ENCODE results near the gene DOCK9. TPM values are rescaled to one million over a fixed set of nuclear protein-coding genes. Genes with fewer than 3 reads are reported as not detected.

DOCK9 gene
- total RNA-seq, 1 donor from 2014 or later, result 97.3 TPM

DNA sequence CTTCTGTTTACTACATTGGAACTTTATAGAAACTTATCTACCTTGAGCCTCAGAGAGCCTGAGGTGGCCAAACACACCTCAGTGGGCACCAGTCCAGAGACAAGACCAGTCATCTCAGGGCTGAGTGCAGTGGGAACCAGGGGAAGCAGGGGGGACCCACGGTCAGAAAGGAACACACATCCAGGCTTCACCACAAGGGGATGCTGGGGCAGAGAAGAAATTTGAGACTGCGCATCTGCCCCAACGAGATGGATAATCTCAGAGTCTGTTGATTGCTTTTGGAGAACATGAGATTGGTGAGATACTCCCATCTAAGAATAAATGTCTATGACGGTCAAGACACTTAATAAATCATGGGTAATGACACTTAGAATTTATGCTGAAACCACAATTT is 98.7 kb downstream of the DOCK9 start:
- ATAC-seq, result no peak

- no peak for ATAC-seq
These were observed 99.3 kb downstream of the DOCK9 start for GRCh38 chr13:98878486-98879126.

- no peak for ATAC-seq
These were observed 99.9 kb downstream of the DOCK9 start for GRCh38 chr13:98877936-98878335.

- ATAC-seq, result no peak
These were observed 100.4 kb downstream of the DOCK9 start for GRCh38 chr13:98877466-98877865.

DNA sequence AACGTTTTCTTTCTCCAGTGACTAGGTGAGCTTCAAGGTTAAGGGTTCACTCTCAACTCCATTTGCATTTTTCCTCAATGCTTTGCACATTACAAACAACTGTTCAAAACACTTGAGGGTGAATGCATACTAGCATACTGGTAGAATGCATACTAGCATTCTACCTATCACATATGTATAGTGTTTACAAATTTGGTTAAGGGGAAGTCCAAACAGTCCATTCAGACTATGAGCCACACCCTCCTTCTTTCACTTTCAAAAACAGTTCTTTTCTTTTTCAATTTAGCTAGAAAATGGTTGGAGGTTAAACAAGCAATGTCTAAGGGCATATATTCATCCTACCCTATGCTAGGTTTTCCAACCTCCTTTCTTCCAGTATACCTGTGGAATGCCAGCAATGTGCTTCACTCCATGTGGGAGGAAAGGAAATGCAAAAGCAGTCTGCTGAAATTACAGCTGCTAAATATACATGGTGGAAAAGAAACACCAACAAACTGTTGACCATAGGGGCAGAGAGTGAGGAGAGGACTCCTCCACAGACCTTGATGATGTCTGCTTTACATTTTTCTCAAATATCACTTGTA is 102.6 kb downstream of the DOCK9 start:
- ATAC-seq, result no peak

DNA sequence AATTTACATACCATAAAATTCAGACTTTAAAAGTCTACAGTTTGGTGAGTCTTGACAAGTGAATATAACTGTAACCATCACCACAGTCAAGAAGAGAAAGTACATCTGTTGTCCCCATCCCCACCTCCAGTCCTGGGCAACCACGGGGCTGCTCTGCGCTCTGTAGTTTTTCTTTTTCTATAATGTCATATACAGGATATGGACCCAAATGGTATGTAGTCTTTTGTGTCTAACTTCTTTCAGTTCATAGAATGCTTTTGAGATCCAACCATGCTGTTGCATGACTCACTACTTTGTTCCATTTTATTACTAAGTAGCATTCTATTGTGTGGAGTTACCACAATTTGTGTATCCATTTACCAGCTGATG is 103.9 kb downstream of the DOCK9 start:
- no peak for ATAC-seq

GRCh38 chr13:98873377-98874028 is 104.4 kb downstream of the DOCK9 start:
- no peak for ATAC-seq

GRCh38 chr13:98871727-98872126 is 106.1 kb downstream of the DOCK9 start:
- peak; percentile 13 for ATAC-seq

DNA sequence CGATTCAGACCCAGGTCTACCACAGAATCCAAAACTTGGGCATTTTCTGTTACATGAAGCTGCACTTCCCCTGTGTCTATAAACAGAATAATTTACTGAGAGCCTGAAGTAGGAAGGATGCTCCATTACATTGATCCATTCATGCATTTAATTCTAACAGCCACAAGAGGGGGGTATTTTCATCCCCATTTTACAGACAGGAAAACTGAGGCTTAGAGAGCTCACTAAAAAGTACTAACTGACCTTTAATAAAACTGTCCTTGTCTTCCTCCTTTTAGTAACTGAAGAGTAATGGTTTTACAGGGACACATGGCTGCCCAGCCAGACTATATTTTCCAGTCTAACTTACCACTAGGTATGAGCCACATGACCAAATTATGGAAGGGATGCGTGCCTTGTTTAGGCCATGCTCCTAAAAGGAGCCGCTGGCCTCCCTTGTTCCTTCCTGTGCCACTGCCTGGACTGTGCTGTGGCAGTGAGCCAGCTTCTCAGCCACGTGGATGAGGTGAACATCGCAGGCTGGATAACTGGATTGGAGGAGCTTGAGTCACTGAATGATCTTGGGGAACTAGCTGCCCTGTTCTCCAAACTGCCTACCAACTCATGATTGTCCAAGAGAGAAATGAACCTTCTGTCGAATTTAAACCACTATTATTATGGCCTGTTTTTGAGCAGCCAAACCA is 108.3 kb downstream of the DOCK9 start:
- ATAC-seq, result peak; percentile 66

DNA sequence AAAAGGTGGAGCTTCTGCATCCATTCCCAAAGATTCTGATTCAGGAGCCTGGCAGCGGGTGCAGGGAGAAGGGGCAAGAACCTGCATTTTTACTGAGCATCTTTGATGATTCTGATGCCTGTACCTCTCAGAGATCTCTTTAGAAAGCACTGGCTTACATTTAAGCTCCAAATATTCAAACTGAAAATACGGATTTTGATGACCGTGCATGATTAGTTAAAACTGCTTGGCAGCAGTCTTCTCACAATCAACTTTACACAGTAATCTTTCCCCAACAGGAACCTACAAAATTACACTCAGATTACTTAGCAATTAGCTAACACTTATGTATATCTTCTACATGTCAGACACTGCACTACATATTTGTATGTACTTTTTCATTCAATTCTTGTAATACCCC is 108.9 kb downstream of the DOCK9 start:
- no peak for ATAC-seq

DNA sequence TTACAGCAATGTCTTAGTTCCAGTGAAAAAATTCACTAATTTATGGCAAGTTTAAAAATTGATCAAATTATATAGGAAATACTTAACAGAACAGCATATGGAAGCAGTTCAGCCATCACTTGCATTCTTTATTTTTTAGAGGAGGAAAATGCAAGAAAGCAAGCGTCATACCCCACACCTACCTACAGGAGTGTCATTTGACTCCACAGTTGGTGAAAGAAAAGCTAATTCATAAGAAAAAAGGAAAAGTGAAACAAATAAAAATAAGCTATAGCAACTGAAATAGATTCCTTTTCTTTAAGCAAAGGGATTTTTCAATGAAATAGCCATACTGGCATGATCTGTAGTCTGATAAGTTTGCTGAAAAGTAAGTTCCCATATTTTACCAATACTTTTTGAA is 111.0 kb downstream of the DOCK9 start:
- no peak for ATAC-seq

GRCh38 chr13:98860491-98860890 is 117.4 kb downstream of the DOCK9 start:
- ATAC-seq, result no peak

DNA sequence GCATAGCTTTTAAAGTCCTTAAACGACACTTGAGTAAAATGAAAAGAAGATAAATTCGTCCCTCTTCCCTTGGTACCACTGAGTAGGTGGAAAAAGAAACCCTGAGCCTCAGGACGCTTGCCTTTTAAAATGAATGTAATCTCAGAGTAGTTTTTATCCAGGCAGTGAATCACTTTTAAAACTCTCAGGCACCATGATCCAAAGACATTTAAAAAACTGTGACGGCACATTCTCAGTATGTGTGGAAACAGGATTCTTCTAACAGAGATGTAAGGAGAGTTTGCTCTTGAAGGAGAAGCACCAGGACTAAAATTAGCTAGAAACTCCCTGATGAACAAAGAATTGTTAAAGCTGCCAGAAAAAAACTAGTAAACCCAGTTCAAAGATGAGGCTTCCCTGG is 119.7 kb downstream of the DOCK9 start:
- ATAC-seq, result no peak

DNA sequence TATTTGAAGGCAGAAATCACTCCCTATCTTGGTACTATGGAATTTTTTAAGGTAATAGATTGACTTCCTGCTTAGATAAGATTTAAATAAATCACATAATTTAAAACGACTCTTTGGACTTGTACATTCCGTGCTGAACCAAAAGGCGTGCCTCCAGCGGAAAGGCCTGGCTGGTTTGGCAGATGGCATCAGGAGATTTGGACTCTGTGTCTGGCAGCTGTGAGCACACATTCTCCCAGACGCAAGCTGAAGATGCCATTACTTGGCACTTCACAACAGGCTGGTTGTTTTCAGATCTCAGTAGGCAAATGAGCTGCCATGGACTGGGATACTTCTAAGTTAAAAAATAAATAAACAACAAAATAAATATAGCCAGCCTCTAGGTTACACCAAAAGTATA is 120.9 kb downstream of the DOCK9 start:
- peak; percentile 41 for ATAC-seq

DNA sequence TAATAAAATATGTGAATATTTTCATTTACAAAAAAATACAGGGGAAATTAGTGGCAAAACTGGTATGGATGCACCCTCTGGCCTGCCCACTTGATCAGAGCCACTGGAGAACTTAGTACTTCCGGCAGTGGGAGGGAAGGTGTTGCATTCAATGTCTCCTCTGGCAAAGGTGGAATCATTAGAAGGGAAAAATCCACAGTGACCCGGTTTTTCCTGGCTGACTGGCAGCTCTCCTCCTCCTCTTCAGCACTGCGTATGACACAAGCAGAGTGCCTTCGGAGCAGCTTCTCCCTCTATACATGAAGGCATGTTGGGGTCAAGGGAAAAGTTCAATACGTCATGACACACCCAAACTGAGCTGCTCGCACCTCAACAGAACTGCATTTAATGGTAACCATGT is 123.4 kb downstream of the DOCK9 start:
- ATAC-seq, result peak; percentile 6

GRCh38 chr13:98853771-98854221 is 124.1 kb downstream of the DOCK9 start:
- ATAC-seq, result peak; percentile 65

DNA sequence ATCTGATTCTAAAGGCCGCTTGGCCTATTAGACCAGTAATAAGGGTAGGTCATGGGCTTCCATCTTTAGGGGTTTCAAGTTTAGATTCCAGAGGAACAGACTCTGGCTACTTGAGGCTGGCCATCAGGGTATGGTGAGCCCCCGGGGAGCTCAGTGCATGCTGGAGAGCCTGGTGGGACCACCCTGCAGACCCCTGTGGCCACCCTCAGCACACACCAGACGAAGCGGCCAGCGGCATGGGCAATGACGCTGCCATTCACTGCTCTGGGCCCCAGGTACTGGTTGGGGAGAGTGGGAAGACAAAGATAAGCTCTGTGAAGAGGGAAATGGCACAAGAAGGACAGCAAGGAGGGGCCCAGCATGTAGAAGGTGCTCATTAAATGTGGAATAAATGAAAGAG is 126.6 kb downstream of the DOCK9 start:
- no peak for ATAC-seq

- no peak for ATAC-seq
These were observed 129.1 kb downstream of the DOCK9 start for GRCh38 chr13:98848746-98849145.

- ATAC-seq, result no peak
These were observed 130.1 kb downstream of the DOCK9 start for GRCh38 chr13:98847780-98848179.

DNA sequence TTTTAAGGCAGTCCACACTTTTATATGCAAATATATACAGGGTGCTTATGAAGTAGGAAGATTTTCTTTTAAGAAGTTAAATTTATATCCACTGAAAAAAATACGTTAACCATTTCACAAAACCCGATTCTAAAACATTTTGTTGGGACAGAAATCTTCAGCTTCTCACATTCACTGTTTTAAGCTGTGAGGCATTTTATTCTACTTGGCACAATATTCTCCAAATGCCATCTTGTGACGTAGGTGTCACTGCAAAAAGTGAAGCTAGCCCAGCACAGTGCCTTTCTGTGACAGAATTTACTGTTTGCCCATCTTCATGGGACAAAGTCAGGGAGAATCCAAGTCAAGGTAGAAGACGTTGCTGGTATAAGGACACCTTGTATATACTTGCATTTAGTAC is 130.9 kb downstream of the DOCK9 start:
- no peak for ATAC-seq

- ATAC-seq, result no peak
These were observed 131.3 kb downstream of the DOCK9 start for GRCh38 chr13:98846521-98846920.

DNA sequence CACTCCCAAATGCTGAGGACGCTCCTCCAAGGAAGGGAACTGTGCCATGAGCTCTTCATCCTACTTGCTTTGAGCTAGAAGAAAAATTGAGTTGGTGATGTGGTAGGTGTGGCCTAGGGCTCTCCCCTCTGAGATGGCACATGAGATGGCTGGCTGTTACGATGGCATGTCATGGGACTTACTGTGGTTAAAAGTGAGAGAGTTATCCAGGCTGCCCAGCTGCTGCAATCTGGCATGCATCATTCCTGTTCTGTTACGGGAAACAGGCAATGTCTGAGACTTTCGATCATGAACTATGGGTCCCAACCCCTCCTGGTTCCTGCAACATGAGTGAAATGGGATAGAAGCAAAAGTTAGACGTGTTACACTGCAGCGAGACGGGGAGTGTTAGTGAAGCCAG is 132.1 kb downstream of the DOCK9 start:
- peak; percentile 23 for ATAC-seq

DNA sequence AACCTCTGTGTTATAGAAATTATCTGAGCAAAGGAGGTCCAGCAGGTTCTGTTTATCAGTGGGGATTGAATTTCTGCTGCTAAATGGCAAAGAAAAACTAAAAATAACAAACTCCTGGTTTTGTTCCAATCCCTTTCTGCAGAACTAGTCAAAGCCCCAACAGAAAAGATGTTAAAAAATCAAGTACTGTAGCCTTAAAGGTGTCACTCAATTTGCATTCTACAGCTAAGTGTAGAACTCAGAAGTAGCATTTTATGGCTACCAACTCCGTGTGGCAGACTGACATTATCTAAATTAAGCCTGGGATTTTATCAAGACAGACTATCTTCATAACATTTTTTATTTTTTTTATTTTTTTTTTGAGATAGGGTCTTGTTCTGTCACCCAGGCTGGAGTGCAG is 133.8 kb downstream of the DOCK9 start:
- ATAC-seq, result no peak

GRCh38 chr13:98843482-98843877 is 134.4 kb downstream of the DOCK9 start:
- no peak for ATAC-seq
